GM12878 (cell line): ENCODE results near the gene DYNC1I2. TPM values are rescaled to one million over a fixed set of nuclear protein-coding genes. Genes with fewer than 3 reads are reported as not detected.

Source experiments
- ATAC-seq: fragments of 200-7000 bp; cut with Tn5 transposase; 3 replicates; pipeline ENCODE4 v1.9.1; 2020; ENCODE audit warnings: mild to moderate bottlenecking, moderate library complexity
- BruUV-seq: library from RNA; stranded (reverse); fragments of 400-500 nt; replicated peaks from 2 replicates; lab custom pipeline; 2021; lab: Mats Ljungman, UMichigan
- CTCF ChIA-PET: fragments of 300-600 bp; sonication (Branson Sonifier 250); formaldehyde crosslinking; extraction: SDS; loops from one replicate; lab custom pipeline; 2021; ENCODE audit warnings: inconsistent platforms; lab: Yijun Ruan, JAX
- POLR2A ChIA-PET: fragments of 350-600 bp; formaldehyde crosslinking; extraction: SDS; loops from one replicate; lab custom pipeline; 2021; ENCODE audit warnings: inconsistent platforms; lab: Charles Lee
- RAD21 ChIA-PET: fragments of 300-600 bp; sonication (Branson Sonifier 250); formaldehyde crosslinking; loops from one replicate; lab custom pipeline; 2023; ENCODE audit warnings: antibody characterized with exemption; ENCODE audit not compliant: unreplicated experiment; lab: Charles Lee
- SMC1A ChIA-PET: fragments of 300-600 bp; sonication (Branson Sonifier 250); formaldehyde crosslinking; loops from one replicate; lab custom pipeline; 2023; ENCODE audit not compliant: unreplicated experiment, uncharacterized antibody; lab: Charles Lee
- DNase-seq: peaks from one replicate; pipeline ENCODE4 v3.0.0-alpha.2; 2011; ENCODE audit warnings: low read depth, low spot score
- FAIRE-seq: peaks from 3 replicates; lab custom pipeline; 2011; peaks lifted over from hg19 to GRCh38; lab: Jason Lieb, UNC
- H2AFZ ChIP-seq: 2 replicates; pipeline ENCODE4 v1.6.0; 2011; ENCODE audit warnings: low read depth, low read length, control low read depth; ENCODE audit not compliant: control insufficient read depth
- H3K27ac ChIP-seq: 2 replicates; pipeline ENCODE4 v1.5.1; 2011; ENCODE audit warnings: control low read depth; ENCODE audit not compliant: control insufficient read depth, insufficient read depth
- H3K27me3 ChIP-seq, 2 experiments: replicated peaks in 1 of 2; 2 replicates each; pipeline versions ENCODE4 v1.6.0 to v1.6.1; 2011; ENCODE audit warnings: low read length in 1 of 2; ENCODE audit not compliant: control insufficient read depth in 2 of 2, insufficient read depth in 2 of 2
- H3K36me3 ChIP-seq, 2 experiments: 2 replicates each; pipeline ENCODE4 v1.5.1; 2011; ENCODE audit warnings: low read length in 1 of 2; ENCODE audit not compliant: control insufficient read depth in 2 of 2, insufficient read depth in 2 of 2
- H3K4me1 ChIP-seq: 2 replicates; pipeline ENCODE4 v1.6.1; 2011; ENCODE audit warnings: mild to moderate bottlenecking, low read length, moderate library complexity, mixed read lengths; ENCODE audit not compliant: control insufficient read depth, insufficient read depth
- H3K4me2 ChIP-seq: 2 replicates; pipeline ENCODE4 v1.6.0; 2011; ENCODE audit warnings: control low read depth; ENCODE audit not compliant: control insufficient read depth, insufficient read depth
- H3K4me3 ChIP-seq: fragments of 200-600 bp; sonication (generic); 2 replicates; pipeline ENCODE4 v1.5.1; 2016
- H3K79me2 ChIP-seq: 2 replicates; pipeline ENCODE4 v1.6.0; 2011; ENCODE audit warnings: low read length; ENCODE audit not compliant: control insufficient read depth, insufficient read depth
- H3K9ac ChIP-seq: 2 replicates; pipeline ENCODE4 v1.8.0; 2011; ENCODE audit warnings: low read length, control low read depth, mixed read lengths; ENCODE audit not compliant: control insufficient read depth, insufficient read depth
- H3K9me3 ChIP-seq: replicated peaks from 3 replicates; pipeline ENCODE4 v1.5.1; 2011; ENCODE audit warnings: mild to moderate bottlenecking, low read length; ENCODE audit not compliant: control insufficient read depth, insufficient read depth
- H4K20me1 ChIP-seq: 2 replicates; pipeline ENCODE4 v1.6.0; 2011; ENCODE audit not compliant: control insufficient read depth, insufficient read depth
- BCL11A ChIP-seq: IDR thresholded peaks from 2 replicates; pipeline ENCODE4 v1.6.1; 2011; ENCODE audit warnings: low read depth, low read length
- CREB1 ChIP-seq: IDR thresholded peaks from 2 replicates; pipeline ENCODE4 v1.6.1; 2012; ENCODE audit warnings: low read depth, mild to moderate bottlenecking, inconsistent platforms
- DPF2 ChIP-seq: fragments of 450-650 bp; IDR thresholded peaks from 2 replicates; pipeline ENCODE4 v1.6.1; 2017; ENCODE audit warnings: mild to moderate bottlenecking
- EZH2 ChIP-seq: IDR thresholded peaks from 2 replicates; pipeline ENCODE4 v1.6.1; 2012; ENCODE audit warnings: low read depth, mild to moderate bottlenecking, control low read depth, inconsistent platforms, low read length, borderline replicate concordance; ENCODE audit not compliant: control insufficient read depth
- HDAC6 ChIP-seq: fragments of 200-600 bp; sonication (generic); IDR thresholded peaks from one replicate; pipeline ENCODE4 v1.8.0; 2017; ENCODE audit warnings: antibody characterized with exemption; ENCODE audit not compliant: unreplicated experiment
- MAX ChIP-seq: IDR thresholded peaks from 2 replicates; pipeline ENCODE4 v1.6.1; 2012; ENCODE audit warnings: low read depth, low read length, improper control_type of control experiment
- POLR2AphosphoS2 ChIP-seq: IDR thresholded peaks from 2 replicates; pipeline ENCODE4 v1.6.1; 2011; ENCODE audit warnings: low read depth, mild to moderate bottlenecking, low read length, improper control_type of control experiment, moderate library complexity
- SIN3A ChIP-seq: IDR thresholded peaks from 2 replicates; pipeline ENCODE4 v1.6.1; 2012; ENCODE audit warnings: low read depth, low read length, improper control_type of control experiment
- SPI1 ChIP-seq: IDR thresholded peaks from 2 replicates; pipeline ENCODE4 v1.6.1; 2011; ENCODE audit warnings: low read depth, mild to moderate bottlenecking, low read length, moderate library complexity, borderline replicate concordance; ENCODE audit not compliant: insufficient read depth
- SREBF1 ChIP-seq: IDR thresholded peaks from 2 replicates; pipeline ENCODE4 v1.6.1; 2012; ENCODE audit warnings: mild to moderate bottlenecking, low read length
- STAT3 ChIP-seq: IDR thresholded peaks from 2 replicates; pipeline ENCODE4 v1.6.1; 2011; ENCODE audit warnings: low read depth, low read length, improper control_type of control experiment
- TARDBP ChIP-seq: IDR thresholded peaks from 2 replicates; pipeline ENCODE4 v1.6.1; 2016; ENCODE audit warnings: borderline replicate concordance
- YY1 ChIP-seq: IDR thresholded peaks from 2 replicates; pipeline ENCODE4 v1.6.1; 2011; ENCODE audit warnings: low read depth, mild to moderate bottlenecking, low read length
- ZNF274 ChIP-seq: IDR thresholded peaks from one replicate; pipeline ENCODE4 v1.8.0; 2011; ENCODE audit not compliant: insufficient read length, insufficient read depth
- ZNF384 ChIP-seq: IDR thresholded peaks from 2 replicates; pipeline ENCODE4 v1.6.1; 2012; ENCODE audit warnings: low read depth, mild to moderate bottlenecking, low read length, improper control_type of control experiment, borderline replicate concordance
- in situ Hi-C: fragments of 300-500 bp; cut with MboI; formaldehyde crosslinking; loops from 9 replicates; pipeline ENCODE4 v1.14.3; 2018; ENCODE audit warnings: mixed read lengths
- intact Hi-C: fragments of 100-400 bp; cut with micrococcal nuclease; formaldehyde crosslinking; loops from one replicate; pipeline ENCODE4 v1.14.2; 2022; ENCODE audit not compliant: unreplicated experiment
- polyA plus RNA-seq, 11 experiments: library from polyadenylated mRNA; depleted of rRNA in 4 of 11; unstranded in 6 of 11; stranded (reverse) in 5 of 11; fragments of >200 nt; fragmentation: Nextera tagmentation in 4 of 11; fragmentation: Illumina TruSeq in 1 of 11; extraction: Ambion mirVana in 4 of 11; extraction: Trizol in 1 of 11; gene quantifications; 1 replicate in 1 of 11; 2 replicates in 10 of 11; pipeline versions ENCODE4 v1.2.1 to v1.2.3, GENCODE V29; 2011 to 2016; ENCODE audit warnings: inconsistent platforms in 2 of 11, missing spikeins in 2 of 11, low read depth in 1 of 11
- total RNA-seq, 4 experiments: library from RNA; depleted of rRNA in 3 of 4; stranded (reverse); fragments of >200 nt in 3 of 4; fragmentation: Illumina TruSeq in 1 of 4; extraction: Trizol in 1 of 4; gene quantifications; 2 replicates each; pipeline versions ENCODE4 v1.2.1 to v1.2.3, GENCODE V29; 2013 to 2021
- TF ChIP-seq, protein P1 (sequence below): fragments of 150-350 bp; IDR thresholded peaks from 2 replicates; pipeline ENCODE4 v1.6.1; 2016; ENCODE audit warnings: low read depth, low read length

The DYNC1I2 gene
- total and polyA plus RNA-seq, 10 of the 15 experiments (the other 5 are each of a cell fraction or from before 2014, with no cell fraction given), result 39.9 to 113 (median 53.5) TPM

DNA sequence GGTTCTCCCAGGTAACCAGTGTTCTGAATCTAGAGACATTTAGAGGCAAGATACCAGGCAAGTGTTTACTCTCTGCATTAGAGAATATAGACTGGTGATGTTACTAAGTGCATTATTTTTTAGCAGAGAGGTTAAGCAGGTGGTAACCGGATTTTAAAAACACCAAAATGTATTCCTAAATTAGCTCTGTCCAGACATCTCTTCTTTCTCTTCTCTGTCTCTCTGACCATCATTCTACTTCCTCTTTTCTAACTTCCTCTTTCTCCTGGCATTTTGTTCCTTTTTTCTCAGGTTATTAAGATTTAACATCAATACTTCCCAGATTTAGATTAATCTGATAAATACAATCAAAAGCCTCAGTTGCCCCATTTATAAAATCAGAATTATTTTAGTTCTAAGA, 31.7 kb upstream of the DYNC1I2 start (continued):
- TF ChIP-seq SIN3A, result no peak
- peak; percentile 77 for TF ChIP-seq SPI1
- no peak for TF ChIP-seq EZH2

DNA sequence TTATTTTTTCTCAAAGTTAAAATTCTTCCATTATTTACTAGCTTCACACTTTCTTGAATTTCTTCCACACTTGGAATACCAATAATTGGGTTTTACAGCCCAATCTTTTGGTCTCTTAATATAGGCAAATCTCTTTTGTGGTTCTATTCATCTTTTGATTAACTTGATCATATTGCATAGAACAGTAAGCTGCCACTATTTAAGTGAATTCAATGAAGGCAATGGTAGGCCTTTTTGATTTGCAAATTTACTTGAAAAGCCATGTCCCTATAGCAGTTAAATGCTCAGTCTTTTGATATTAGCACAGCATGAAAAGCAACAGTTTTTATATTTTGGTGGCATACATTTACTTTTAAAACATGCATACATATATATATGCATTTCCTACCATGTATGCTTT, 20.2 kb upstream of the DYNC1I2 start:
- ChIA-PET SMC1A (interaction anchor here (1.1 to 2.2 kb wide), 2 partner anchors 25 to 53 kb away, joined by 3 to 4 read pairs; no protein-coding TSS in a partner anchor), POLR2A (no interaction called here), RAD21 (no interaction called here), CTCF (no interaction called here)
- Histone ChIP-seq H3K9ac (no peak overlapping the region), H3K79me2 (no peaks in the 10 kb centered on the region), H4K20me1 (no peaks in the 10 kb centered on the region), H3K27me3 (peaks cover 0 to 7% of the 10 kb centered on the region in 2 experiments; a peak in 1 of 4 replicates), H3K27ac (no peak overlapping the region), H3K36me3 (no peaks in the 10 kb centered on the region), H3K4me1 (no peaks in the 10 kb centered on the region), H3K4me2 (no peak overlapping the region), H2AFZ (no peak overlapping the region), H3K4me3 (no peak overlapping the region), H3K9me3 (no peaks in the 10 kb centered on the region)
- no TSS peak for BruUV-seq
- TF ChIP-seq SREBF1 (no peak), ZNF384 (no peak), HDAC6 (no peak), STAT3 (no peak), TARDBP (no peak), YY1 (no peak), MAX (no peak), DPF2 (no peak), ZNF274 (no peak), POLR2AphosphoS2 (no peak), CREB1 (no peak), BCL11A (no peak)
- TF ChIP-seq, protein P1, sequence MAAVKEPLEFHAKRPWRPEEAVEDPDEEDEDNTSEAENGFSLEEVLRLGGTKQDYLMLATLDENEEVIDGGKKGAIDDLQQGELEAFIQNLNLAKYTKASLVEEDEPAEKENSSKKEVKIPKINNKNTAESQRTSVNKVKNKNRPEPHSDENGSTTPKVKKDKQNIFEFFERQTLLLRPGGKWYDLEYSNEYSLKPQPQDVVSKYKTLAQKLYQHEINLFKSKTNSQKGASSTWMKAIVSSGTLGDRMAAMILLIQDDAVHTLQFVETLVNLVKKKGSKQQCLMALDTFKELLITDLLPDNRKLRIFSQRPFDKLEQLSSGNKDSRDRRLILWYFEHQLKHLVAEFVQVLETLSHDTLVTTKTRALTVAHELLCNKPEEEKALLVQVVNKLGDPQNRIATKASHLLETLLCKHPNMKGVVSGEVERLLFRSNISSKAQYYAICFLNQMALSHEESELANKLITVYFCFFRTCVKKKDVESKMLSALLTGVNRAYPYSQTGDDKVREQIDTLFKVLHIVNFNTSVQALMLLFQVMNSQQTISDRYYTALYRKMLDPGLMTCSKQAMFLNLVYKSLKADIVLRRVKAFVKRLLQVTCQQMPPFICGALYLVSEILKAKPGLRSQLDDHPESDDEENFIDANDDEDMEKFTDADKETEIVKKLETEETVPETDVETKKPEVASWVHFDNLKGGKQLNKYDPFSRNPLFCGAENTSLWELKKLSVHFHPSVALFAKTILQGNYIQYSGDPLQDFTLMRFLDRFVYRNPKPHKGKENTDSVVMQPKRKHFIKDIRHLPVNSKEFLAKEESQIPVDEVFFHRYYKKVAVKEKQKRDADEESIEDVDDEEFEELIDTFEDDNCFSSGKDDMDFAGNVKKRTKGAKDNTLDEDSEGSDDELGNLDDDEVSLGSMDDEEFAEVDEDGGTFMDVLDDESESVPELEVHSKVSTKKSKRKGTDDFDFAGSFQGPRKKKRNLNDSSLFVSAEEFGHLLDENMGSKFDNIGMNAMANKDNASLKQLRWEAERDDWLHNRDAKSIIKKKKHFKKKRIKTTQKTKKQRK, result no peak
- in situ Hi-C loops, result no loop called here
- no peak for ATAC-seq
- intact Hi-C loops, result no loop called here
- FAIRE-seq, result no peak
- no peak for DNase-seq
